Sigmoid colon (tissue), 4 donors: Measurements from ENCODE around the gene RELB.

Experiments
- POLR2A ChIP-seq, 2 donors: fragments of 450-650 bp; IDR thresholded peaks; one replicate each; pipeline ENCODE4 v1.6.1; 2016; ENCODE audit warnings: antibody characterized with exemption in 2 of 2, mild to moderate bottlenecking in 2 of 2, moderate library complexity in 2 of 2
- POLR2AphosphoS5 ChIP-seq, 4 donors: sonication (generic); formaldehyde crosslinking; IDR thresholded peaks; one replicate each; pipeline ENCODE4 v1.6.1; 2017; ENCODE audit warnings: antibody characterized with exemption in 4 of 4

GRCh38 chr19:44987148-44987675 lies 14.1 kb upstream of the RELB start:
- no peak for TF ChIP-seq POLR2AphosphoS5 (IDR thresholded peaks at IDR 0.05)
- TF ChIP-seq POLR2A (IDR thresholded peaks at IDR 0.05), result no peak
